ENCODE results near the gene TMC7.
"Not testable (repeated sequence)": the region's sequence is repeated elsewhere in the genome, so short reads cannot be mapped to it uniquely, and the experiment has no call there.

Gene TMC7

DNA sequence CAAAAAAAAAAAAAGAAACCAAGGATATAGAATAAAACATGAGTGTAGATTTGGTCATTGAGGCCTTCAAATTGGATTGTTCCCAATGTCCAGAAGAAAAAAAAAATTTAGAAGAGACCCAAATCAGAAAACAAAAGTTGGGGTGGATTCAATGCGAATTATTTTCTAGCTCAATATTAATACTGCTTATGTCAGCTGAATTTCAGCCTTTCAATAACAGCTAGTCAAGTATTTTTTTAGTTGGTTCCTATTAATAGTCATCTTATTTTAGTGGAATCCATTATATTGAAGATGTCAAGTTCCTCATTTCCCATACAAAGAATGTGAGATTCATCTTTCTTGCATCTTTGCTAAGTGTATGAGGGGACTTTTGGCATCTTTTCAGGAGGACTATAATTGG, 1.5 kb downstream of the TMC7 start:
- H3K9ac ChIP-seq (ENCODE audit: low read length); H3K27me3 ChIP-seq (ENCODE audit: control insufficient read depth, insufficient read depth, low read length); H3K27ac ChIP-seq (ENCODE audit: low read length); H3K4me1 ChIP-seq (ENCODE audit: control insufficient read depth, low read depth, low read length); H3K4me3 ChIP-seq (ENCODE audit: low read length); H3K36me3 ChIP-seq (ENCODE audit: control insufficient read depth, low read depth, low read length); H3K9me3 ChIP-seq (ENCODE audit: control insufficient read depth, low read depth, low read length): not testable (repeated sequence)

DNA sequence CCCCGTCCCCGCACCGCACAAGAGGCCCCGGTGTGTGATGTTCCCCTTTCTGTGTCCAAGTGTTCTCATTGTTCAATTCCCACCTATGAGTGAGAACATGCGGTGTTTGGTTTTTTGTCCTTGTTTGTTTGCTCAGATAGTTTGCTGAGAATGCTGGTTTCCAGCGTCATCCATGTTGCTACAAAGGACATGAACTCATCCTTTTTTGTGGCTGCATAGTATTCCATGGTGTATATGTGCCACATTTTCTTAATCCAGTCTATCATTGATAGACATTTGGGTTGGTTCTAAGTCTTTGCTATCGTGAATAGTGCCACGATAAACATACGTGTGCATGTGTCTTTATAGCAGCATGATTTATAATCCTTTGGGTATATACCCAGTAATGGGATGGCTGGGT, 8.0 kb downstream of the TMC7 start:
- not testable (repeated sequence) for H3K9ac ChIP-seq (ENCODE audit: low read length); H3K27ac ChIP-seq (ENCODE audit: low read length); H3K4me3 ChIP-seq (ENCODE audit: low read length); H3K36me3 ChIP-seq (ENCODE audit: control insufficient read depth, low read depth, low read length); H3K27me3 ChIP-seq (ENCODE audit: control insufficient read depth, insufficient read depth, low read length); H3K9me3 ChIP-seq (ENCODE audit: control insufficient read depth, low read depth, low read length); H3K4me1 ChIP-seq (ENCODE audit: control insufficient read depth, low read depth, low read length)

DNA sequence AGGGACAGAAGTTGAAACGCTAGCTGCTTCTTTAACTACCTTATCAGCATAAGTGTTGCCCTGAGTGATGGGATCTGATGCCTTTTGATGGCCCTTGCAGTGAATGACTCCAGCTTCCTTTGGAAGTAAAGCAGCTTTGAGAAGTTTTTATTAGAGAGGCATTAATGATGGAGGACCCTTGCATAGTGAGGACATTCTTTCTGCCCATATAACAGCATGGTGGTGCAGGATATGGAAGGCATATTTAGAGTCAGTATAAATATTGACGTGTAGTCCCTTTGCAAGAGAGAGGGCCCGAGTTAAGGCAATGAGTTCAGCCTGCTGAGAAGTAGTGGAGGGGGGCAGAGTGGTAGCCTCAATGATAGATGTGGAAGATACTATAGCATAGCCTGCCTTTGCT, 9.8 kb downstream of the TMC7 start:
- H3K27me3 ChIP-seq (ENCODE audit: control insufficient read depth, insufficient read depth, low read length); H3K4me3 ChIP-seq (ENCODE audit: low read length); H3K27ac ChIP-seq (ENCODE audit: low read length); H3K9ac ChIP-seq (ENCODE audit: low read length); H3K4me1 ChIP-seq (ENCODE audit: control insufficient read depth, low read depth, low read length); H3K9me3 ChIP-seq (ENCODE audit: control insufficient read depth, low read depth, low read length); H3K36me3 ChIP-seq (ENCODE audit: control insufficient read depth, low read depth, low read length): not testable (repeated sequence)

DNA sequence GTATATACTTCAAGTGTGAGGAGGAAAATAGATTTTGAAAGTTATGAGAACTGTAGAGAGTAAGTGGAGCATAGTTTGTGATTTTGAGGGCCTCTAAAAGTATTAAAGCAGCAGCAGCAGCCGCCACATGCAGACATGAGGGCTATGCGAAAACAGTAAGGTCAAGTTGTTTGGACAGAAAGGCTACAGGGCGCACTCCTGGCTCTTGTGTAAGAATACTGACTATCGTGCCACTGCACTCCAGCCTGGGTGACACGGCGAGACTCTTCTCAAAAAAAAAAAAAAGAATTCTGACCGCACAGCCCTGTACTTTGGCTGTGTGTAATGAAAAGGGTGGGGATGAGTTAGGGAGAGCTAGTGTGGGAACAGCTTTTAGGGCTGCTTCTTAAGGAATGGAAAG, 10.4 kb downstream of the TMC7 start:
- H3K36me3 ChIP-seq (ENCODE audit: control insufficient read depth, low read depth, low read length); H3K9me3 ChIP-seq (ENCODE audit: control insufficient read depth, low read depth, low read length); H3K27ac ChIP-seq (ENCODE audit: low read length): not testable (repeated sequence)

DNA sequence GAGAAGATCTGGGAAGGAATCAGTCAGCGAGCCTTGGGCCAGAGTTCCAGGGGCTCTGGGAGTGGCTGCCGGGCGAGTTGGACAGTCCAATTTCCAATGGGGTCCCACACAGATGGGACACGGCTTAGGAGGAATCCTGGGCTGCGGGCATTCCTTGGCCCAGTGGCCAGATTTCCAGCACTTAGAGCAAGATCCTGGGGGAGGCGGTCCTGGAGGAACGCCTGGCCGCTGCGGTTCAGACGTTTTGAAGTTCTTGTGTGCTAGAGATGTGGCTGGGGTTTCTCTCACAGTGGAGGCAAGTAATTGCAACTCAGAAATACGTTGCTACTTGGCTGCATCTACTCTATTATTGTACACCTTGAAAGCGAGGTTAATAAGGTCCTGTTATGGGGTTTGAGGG, 11.7 kb downstream of the TMC7 start:
- not testable (repeated sequence) for H3K9ac ChIP-seq (ENCODE audit: low read length); H3K4me3 ChIP-seq (ENCODE audit: low read length); H3K27ac ChIP-seq (ENCODE audit: low read length); H3K27me3 ChIP-seq (ENCODE audit: control insufficient read depth, insufficient read depth, low read length); H3K9me3 ChIP-seq (ENCODE audit: control insufficient read depth, low read depth, low read length); H3K4me1 ChIP-seq (ENCODE audit: control insufficient read depth, low read depth, low read length); H3K36me3 ChIP-seq (ENCODE audit: control insufficient read depth, low read depth, low read length)

More for the DNA sequence above, 10.4 kb downstream of the TMC7 start:
- not testable (repeated sequence) for H3K9ac ChIP-seq (ENCODE audit: low read length); H3K27me3 ChIP-seq (ENCODE audit: control insufficient read depth, insufficient read depth, low read length); H3K4me3 ChIP-seq (ENCODE audit: low read length); H3K4me1 ChIP-seq (ENCODE audit: control insufficient read depth, low read depth, low read length)

DNA sequence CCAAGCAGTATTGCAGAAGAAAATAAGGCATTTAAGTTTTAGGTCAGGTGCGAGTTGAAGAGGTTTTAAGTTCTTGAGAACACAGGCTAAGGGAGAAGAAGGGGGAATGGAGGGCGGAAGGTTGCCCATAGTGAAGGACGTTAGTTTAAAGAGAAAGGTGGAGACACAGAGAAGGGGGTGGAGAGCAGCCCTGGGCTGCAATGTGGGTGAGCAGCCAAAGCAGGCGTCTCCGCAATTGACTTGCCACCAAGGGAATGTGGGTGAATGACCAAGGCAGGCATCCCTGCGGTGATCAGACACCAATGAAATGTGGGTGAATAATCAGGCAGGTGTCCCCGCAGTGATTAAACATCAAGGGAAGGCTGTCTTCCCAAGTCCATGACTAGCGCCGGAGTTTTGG, 12.8 kb downstream of the TMC7 start:
- H3K27me3 ChIP-seq (ENCODE audit: control insufficient read depth, insufficient read depth, low read length); H3K9me3 ChIP-seq (ENCODE audit: control insufficient read depth, low read depth, low read length); H3K4me3 ChIP-seq (ENCODE audit: low read length); H3K4me1 ChIP-seq (ENCODE audit: control insufficient read depth, low read depth, low read length); H3K27ac ChIP-seq (ENCODE audit: low read length); H3K36me3 ChIP-seq (ENCODE audit: control insufficient read depth, low read depth, low read length); H3K9ac ChIP-seq (ENCODE audit: low read length): not testable (repeated sequence)

DNA sequence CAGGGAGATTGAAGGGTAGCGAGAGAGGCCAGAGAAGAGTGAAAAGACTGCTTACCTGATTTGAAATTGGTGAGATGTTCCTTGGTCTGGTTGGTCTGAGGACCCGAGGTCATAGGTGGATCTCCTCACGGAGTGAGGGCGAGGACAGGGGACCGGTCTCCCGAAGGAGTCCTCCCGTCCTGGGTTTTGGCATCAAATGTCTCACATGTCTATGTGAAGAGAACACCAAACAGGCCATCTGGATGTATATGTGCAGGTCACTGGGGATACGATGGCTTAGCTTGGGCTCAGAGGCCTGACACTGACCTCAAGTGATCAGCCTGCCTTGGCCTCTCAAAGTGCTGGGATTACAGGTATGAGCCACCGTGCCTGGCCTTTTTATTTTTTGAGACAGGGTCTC, 13.3 kb downstream of the TMC7 start:
- not testable (repeated sequence) for H3K9me3 ChIP-seq (ENCODE audit: control insufficient read depth, low read depth, low read length); H3K27ac ChIP-seq (ENCODE audit: low read length); H3K36me3 ChIP-seq (ENCODE audit: control insufficient read depth, low read depth, low read length); H3K27me3 ChIP-seq (ENCODE audit: control insufficient read depth, insufficient read depth, low read length); H3K9ac ChIP-seq (ENCODE audit: low read length); H3K4me3 ChIP-seq (ENCODE audit: low read length); H3K4me1 ChIP-seq (ENCODE audit: control insufficient read depth, low read depth, low read length)

DNA sequence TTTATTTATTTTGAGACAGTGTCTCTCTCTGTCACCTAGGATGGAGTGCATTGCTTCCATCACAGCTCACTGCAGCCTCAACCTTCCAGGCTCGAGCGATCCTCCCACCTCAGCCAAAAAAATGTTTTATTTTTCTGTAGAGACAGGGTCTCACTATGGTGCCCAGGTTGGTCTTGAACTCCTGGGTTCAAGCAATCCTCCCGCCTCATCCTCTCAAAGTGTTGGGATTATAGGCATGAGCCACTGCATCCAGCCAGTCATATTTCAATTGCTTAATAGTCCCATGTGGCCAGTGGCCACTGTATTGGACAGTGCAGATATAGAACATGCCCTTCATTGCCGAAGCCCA, 15.3 kb downstream of the TMC7 start:
- H3K9ac ChIP-seq (ENCODE audit: low read length), result no peak overlapping the region
- H3K4me1 ChIP-seq (ENCODE audit: control insufficient read depth, low read depth, low read length), result no peaks in the 10 kb centered on the region
- no peak overlapping the region for H3K27ac ChIP-seq (ENCODE audit: low read length)
- H3K27me3 ChIP-seq (ENCODE audit: control insufficient read depth, insufficient read depth, low read length), result no peaks in the 10 kb centered on the region
- H3K4me3 ChIP-seq (ENCODE audit: low read length), result no peak overlapping the region
- no peaks in the 10 kb centered on the region for H3K36me3 ChIP-seq (ENCODE audit: control insufficient read depth, low read depth, low read length)
- no peaks in the 10 kb centered on the region for H3K9me3 ChIP-seq (ENCODE audit: control insufficient read depth, low read depth, low read length)

DNA sequence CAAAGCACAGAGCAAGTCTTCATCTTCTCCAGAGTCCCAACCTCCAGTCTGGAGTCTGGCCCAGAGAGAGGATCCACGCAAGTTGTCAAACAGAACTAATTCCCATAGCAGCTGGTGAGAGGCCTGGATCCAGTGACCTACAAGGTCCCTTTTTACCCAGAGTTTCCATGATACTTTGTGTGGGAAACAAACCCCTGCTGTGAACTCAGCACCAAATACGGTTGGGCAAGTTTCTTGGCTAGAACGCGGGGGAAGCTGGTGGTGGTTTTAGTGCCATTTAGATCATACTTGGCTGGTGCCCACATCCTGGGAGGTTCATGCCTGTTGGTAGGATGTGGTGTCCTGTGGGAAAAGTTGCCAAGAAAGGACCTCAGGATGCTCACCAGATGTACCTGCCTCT, 18.1 kb downstream of the TMC7 start:
- H3K27me3 ChIP-seq (ENCODE audit: control insufficient read depth, insufficient read depth, low read length), result no peaks in the 10 kb centered on the region
- H3K36me3 ChIP-seq (ENCODE audit: control insufficient read depth, low read depth, low read length), result no peaks in the 10 kb centered on the region
- no peak overlapping the region for H3K4me3 ChIP-seq (ENCODE audit: low read length)
- no peak overlapping the region for H3K27ac ChIP-seq (ENCODE audit: low read length)
- H3K4me1 ChIP-seq (ENCODE audit: control insufficient read depth, low read depth, low read length), result peaks cover 11% of the 10 kb centered on the region
- no peak overlapping the region for H3K9ac ChIP-seq (ENCODE audit: low read length)
- no peaks in the 10 kb centered on the region for H3K9me3 ChIP-seq (ENCODE audit: control insufficient read depth, low read depth, low read length)

DNA sequence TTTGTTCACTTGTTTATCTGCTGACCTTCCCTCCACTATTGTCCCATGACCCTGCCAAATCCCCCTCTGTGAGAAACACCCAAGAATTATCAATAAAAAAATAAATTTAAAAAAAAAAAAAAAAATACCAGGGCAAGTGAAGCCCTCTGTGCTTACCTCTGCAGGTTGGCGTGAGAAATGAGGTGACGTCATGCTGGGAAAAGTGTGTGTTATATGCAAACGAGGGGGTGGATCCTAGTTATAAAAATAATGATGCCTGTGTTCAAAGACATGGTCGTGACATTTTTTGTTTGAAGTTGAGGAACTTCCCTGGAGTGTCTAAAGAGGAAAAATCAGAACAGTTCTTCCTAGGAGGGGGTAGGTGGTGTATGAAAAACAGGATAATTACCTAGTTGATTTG, 20.2 kb downstream of the TMC7 start:
- Histone ChIP-seq H3K9me3 (ENCODE audit: control insufficient read depth, low read depth, low read length) (no peaks in the 10 kb centered on the region), H3K4me1 (ENCODE audit: control insufficient read depth, low read depth, low read length) (peaks cover 11% of the 10 kb centered on the region), H3K27ac (ENCODE audit: low read length) (no peak overlapping the region), H3K4me3 (ENCODE audit: low read length) (no peak overlapping the region), H3K9ac (ENCODE audit: low read length) (no peak overlapping the region), H3K27me3 (ENCODE audit: control insufficient read depth, insufficient read depth, low read length) (no peaks in the 10 kb centered on the region), H3K36me3 (ENCODE audit: control insufficient read depth, low read depth, low read length) (no peaks in the 10 kb centered on the region)

DNA sequence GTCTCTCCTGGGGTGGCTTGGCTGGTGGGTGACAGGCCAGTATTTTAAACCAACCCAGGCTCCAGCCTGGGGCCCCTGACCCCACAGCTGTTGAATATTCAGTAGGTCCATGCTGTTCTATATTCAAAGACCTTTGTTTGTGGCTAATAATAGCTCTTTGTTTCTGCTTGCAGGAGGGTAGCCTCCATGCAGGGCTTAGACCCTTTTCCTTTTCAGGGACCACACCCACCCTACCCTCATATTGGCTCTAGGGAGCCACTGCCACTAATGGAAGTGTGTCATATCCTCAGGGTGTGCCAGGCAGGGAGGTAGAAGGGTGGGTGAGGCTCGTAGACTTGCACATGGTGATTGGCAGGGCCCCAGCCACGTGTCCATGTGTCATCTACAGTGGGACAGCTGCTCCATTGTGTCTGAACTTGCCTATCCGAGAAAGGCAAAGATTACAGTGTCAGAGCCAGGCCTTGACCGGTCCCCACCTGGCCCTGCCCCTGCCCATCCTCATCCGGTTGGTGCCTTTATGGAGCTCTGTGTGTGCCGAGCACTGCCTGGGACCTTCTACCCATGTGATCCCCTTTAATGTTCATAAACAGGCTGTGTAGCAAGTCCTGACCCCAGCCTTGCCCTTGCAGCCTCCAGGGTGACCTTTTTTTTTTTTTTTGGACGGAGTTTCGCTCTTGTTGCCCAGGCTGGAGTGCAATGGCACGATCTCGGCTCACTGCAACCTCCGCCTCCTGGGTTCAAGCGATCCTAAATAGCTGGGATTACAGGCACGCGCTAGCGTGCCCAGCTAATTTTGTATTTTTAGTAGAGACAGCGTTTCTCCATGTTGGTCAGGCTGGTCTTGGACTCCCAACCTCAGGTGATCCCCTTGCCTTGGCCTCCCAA, 22.1 kb downstream of the TMC7 start:
- no peak overlapping the region for H3K27ac ChIP-seq (ENCODE audit: low read length)
- H3K4me1 ChIP-seq (ENCODE audit: control insufficient read depth, low read depth, low read length), result peaks cover 11% of the 10 kb centered on the region

DNA sequence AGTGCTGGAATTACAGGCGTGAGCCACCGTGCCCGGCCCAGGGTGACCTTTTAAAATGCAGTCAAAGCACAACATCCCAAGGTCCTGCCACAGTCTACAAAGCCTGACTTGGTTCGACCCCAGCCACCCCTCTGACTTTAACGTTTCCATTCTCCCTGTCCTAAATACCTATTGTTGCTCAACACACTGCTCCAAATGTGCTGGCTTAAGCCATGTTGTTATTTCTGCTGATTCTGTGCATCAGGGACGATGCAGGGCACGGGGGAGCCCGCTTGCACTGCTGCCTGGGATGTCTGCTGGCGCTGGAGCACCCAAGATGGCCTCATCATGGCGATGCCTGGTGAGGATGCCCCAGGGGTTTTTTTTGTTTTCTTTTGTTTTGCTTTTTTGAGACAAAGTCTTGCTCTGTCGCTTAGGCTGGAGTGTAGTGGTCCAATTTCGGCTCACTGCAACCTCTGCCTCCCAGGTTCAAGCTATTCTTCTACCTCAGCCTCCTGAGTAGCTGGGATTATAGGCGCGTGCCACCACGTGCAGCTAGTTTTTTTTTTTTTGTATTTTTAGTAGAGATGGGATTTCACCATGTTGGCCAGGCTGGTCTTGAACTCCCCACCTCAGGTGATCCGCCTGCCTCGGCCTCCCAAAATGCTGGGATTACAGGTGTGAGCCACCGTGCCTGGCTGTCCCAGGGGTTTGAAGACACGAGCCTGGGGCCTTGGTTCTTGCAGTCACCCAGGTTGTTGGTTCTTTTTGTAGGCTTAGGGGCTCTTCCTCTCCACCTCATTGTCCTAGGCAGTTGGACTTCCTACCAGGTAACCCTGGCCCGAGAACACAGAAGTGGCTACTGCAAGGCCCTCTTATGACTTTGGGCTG, 22.9 kb downstream of the TMC7 start:
- no peaks in the 10 kb centered on the region for H3K9me3 ChIP-seq (ENCODE audit: control insufficient read depth, low read depth, low read length)
- H3K36me3 ChIP-seq (ENCODE audit: control insufficient read depth, low read depth, low read length), result no peaks in the 10 kb centered on the region
- H3K9ac ChIP-seq (ENCODE audit: low read length), result no peak overlapping the region
- H3K4me1 ChIP-seq (ENCODE audit: control insufficient read depth, low read depth, low read length), result peaks cover 11% of the 10 kb centered on the region
- H3K27me3 ChIP-seq (ENCODE audit: control insufficient read depth, insufficient read depth, low read length), result no peaks in the 10 kb centered on the region
- no peak overlapping the region for H3K4me3 ChIP-seq (ENCODE audit: low read length)
- no peak overlapping the region for H3K27ac ChIP-seq (ENCODE audit: low read length)

More for the DNA sequence above, 22.1 kb downstream of the TMC7 start:
- Histone ChIP-seq H3K9ac (ENCODE audit: low read length) (no peak overlapping the region), H3K36me3 (ENCODE audit: control insufficient read depth, low read depth, low read length) (no peaks in the 10 kb centered on the region), H3K4me3 (ENCODE audit: low read length) (no peak overlapping the region), H3K27me3 (ENCODE audit: control insufficient read depth, insufficient read depth, low read length) (no peaks in the 10 kb centered on the region), H3K9me3 (ENCODE audit: control insufficient read depth, low read depth, low read length) (no peaks in the 10 kb centered on the region)
